Urothelium cell line (cell line): ENCODE results near the gene STAC2.

Source experiments
- DNase-seq: peaks from one replicate; pipeline ENCODE4 v3.0.0; 2011; ENCODE audit warnings: low spot score, mixed read lengths
- FAIRE-seq: peaks from 2 replicates; lab custom pipeline; 2011; peaks lifted over from hg19 to GRCh38; lab: Jason Lieb, UNC

The STAC2 gene

DNA sequence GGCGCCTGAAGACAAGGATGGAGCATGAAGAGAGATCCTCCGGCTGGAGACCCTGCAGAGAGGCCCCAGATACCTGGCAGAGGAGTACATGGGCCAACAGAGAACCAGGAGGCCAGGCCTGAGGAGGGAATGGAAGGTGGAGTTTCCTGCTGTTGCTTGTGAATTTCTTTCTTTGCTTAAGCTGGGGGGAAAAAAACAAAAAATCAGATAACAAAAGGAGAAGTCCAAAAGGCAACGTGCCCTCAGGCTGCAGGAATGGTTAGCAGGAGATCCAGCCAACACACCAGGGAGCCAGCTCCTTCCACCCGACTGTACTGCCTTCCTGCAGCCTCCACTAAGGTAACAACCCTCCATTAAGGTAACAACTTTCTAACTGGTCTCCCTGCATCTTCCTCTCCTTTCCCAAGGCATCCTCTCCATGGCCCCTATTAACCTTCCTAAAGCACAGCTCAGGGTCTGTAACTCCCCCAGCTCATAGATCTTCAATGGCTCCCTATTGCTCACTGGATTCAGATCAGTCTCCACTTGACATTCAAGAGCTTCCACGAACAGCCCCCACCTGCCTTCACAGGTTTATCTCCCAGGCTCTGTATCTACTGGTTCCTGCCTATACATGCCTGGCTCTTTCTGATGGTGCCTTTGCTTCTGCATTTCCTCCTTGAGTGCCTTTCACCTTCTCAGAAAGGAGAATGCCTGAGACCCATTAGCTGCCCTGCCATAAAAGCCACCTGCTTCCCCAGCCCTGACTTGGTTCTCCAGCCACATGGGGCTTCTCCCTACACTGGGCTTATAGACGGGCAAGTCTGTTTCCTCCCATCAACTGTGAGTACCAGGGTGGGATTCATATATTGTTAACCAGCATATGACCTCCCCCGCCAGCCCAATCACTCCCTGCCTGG is 59.1 kb downstream of the STAC2 start:
- FAIRE-seq (no peak), DNase-seq (no peak)

GRCh38 chr17:39165841-39166349 is 59.9 kb downstream of the STAC2 start, which contains the start of gene ARL5C:
Gene ARL5C (minus strand): TSS chr17:39166161. CDS start chr17:39165760, 401 bp downstream.
- no peak for DNase-seq
- FAIRE-seq: no peak

GRCh38 chr17:39165178-39165840 is 60.4 kb downstream of the STAC2 start:
- DNase-seq (no peak), FAIRE-seq (no peak)

DNA sequence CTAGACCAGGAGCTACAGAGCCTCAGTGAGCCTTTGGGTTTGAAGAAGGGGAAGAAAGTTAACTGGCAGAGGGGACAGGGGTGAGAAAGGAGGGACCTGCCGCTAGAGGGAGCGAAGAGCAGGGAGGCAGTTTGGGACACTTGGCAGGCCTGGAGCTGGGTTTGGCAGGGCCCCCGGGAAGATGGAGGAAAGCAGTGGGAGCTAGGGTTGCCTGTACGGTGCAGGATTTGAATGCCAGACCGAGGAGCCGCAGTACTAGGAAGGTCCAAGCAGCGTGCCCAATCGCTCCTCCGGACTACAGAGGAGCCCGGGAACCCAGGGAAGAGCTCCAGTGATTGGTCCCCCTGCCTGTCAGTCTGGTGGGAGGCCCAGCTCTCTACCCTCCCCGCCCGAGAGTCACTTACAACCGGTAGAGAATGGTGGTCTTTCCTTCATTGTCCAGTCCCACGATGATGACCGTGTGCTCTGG is 61.0 kb downstream of the STAC2 start:
- peak; percentile 27 for FAIRE-seq
- peak; percentile 87 for DNase-seq

GRCh38 chr17:39161962-39162361 is 63.8 kb downstream of the STAC2 start:
- FAIRE-seq (no peak), DNase-seq (no peak)
